LNCaP clone FGC (cell line): ENCODE measurements around the gene MAP1LC3B2.
A peak's percentile ranks its signal among the peaks of the same experiment; 100 is the strongest.

Experiments
- DNase-seq: peaks from one replicate; pipeline ENCODE4 v3.0.0-alpha.2; 2011; ENCODE audit warnings: low read depth
- H3K4me3 ChIP-seq: 2 replicates; pipeline ENCODE4 v1.5.1; 2011; ENCODE audit warnings: mild to moderate bottlenecking, low read depth, low read length, control low read depth
- TF ChIP-seq, protein P1 (sequence below): IDR thresholded peaks from 2 replicates; pipeline ENCODE4 v1.5.1; 2012; ENCODE audit warnings: mild to moderate bottlenecking; ENCODE audit not compliant: control insufficient read depth, insufficient read depth; ENCODE audit errors: extremely low read depth

Gene MAP1LC3B2

DNA sequence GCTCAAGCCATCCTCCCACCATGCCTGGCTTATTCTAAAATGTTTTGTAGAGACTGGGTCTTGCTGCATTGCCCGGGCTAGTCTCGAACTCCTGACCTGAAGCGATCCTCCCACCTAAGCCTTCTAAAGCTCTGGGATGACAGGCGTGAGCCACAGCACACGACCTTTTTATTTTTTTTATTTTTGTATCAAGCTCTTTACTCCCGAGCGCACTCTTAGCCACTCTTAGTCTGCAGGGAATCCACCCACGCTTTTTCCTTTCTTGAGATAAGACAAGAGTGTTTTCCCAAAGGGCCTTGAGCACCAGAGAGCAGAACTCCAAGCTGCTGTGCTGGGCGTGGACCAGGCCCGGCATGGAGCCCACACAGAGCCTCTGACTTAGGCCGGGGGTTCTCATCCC is 23.4 kb downstream of the MAP1LC3B2 start:
- H3K4me3 ChIP-seq = no peak overlapping the region
- TF ChIP-seq, protein P1, sequence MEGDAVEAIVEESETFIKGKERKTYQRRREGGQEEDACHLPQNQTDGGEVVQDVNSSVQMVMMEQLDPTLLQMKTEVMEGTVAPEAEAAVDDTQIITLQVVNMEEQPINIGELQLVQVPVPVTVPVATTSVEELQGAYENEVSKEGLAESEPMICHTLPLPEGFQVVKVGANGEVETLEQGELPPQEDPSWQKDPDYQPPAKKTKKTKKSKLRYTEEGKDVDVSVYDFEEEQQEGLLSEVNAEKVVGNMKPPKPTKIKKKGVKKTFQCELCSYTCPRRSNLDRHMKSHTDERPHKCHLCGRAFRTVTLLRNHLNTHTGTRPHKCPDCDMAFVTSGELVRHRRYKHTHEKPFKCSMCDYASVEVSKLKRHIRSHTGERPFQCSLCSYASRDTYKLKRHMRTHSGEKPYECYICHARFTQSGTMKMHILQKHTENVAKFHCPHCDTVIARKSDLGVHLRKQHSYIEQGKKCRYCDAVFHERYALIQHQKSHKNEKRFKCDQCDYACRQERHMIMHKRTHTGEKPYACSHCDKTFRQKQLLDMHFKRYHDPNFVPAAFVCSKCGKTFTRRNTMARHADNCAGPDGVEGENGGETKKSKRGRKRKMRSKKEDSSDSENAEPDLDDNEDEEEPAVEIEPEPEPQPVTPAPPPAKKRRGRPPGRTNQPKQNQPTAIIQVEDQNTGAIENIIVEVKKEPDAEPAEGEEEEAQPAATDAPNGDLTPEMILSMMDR = no peak
- no peak for DNase-seq

- DNase-seq = no peak
- TF ChIP-seq, protein P1 = no peak
- no peak overlapping the region for H3K4me3 ChIP-seq
These were observed 24.0 kb downstream of the MAP1LC3B2 start for GRCh38 chr12:116583129-116583694.

DNA sequence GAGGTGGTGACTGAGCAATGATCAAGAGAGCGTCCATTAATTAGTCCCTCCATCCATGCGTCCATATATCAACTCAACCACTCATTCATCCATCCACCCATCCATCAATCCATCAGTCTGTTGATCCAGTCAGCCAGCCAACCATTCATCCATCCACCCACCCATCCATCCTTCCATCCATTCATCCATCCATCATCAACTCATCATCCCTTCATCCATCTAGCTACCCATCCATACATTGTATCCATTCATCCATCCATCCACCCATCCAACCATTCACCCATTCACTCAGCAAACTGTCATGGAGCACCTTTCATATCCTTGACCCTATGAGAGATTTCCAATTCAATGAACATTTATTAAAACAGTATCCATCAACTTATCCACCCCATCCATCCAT is 28.1 kb downstream of the MAP1LC3B2 start:
- TF ChIP-seq, protein P1 = no peak
- no peak overlapping the region for H3K4me3 ChIP-seq
- no peak for DNase-seq

- TF ChIP-seq, protein P1 = no peak
- no peak overlapping the region for H3K4me3 ChIP-seq
- no peak for DNase-seq
These were observed 29.3 kb downstream of the MAP1LC3B2 start for GRCh38 chr12:116588390-116589028.

DNA sequence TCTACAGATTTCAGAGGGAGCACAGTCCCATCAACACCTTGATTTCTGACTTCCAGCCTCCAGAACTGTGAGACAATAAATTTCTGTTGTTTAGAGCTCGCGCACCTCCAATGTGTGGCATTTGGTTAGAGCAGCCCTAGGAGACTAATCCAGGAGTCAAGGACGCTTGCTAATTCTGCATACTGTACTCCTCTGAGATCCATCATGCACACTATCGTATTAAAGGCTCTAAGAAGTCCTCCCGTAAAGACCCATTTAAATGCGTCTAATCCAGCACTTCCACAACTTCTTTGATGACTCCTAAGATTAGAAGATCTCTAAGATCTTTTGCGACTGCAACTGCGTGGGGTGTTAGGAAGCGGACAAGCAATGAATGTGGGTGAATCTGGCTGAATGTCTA is 30.4 kb downstream of the MAP1LC3B2 start:
- no peak overlapping the region for H3K4me3 ChIP-seq
- TF ChIP-seq, protein P1 = no peak

DNA sequence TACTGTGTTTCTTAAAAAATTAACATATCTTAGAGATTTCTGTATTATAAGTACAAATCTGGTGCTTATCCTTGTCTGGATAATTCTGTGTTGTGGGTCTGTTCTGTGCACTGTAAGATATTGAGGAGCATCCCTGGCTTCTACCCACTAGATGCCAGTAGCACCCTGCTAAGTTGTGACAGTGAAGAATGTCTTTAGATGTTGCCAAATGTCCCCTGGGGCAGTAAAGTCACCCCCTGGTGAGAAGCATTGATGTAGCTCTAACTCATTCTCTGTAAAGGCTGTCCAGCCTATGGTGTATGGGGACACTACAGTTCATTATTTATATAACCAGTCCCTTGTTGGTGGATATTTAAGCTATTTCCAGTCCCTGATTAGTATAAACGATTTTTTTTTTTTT is 31.4 kb downstream of the MAP1LC3B2 start:
- DNase-seq = no peak
- no peak overlapping the region for H3K4me3 ChIP-seq
- TF ChIP-seq, protein P1 = peak; percentile 34

More for the DNA sequence above, 30.4 kb downstream of the MAP1LC3B2 start:
- DNase-seq = no peak
